Thyroid gland (tissue), 4 donors: ENCODE results near the gene KDSR. TPM values are rescaled to one million over a fixed set of nuclear protein-coding genes. Genes with fewer than 3 reads are reported as not detected.

Source experiments
- DNase-seq, 2 donors: peaks; one replicate each; pipeline ENCODE4 v3.0.0-alpha.2; 2019
- H3K27ac ChIP-seq, 3 donors: fragments of 200-600 bp; sonication (generic); 1 replicate in 2 of 3; 2 replicates in 1 of 3; pipeline ENCODE4 v1.5.1; 2016 to 2019; ENCODE audit warnings: mild to moderate bottlenecking in 1 of 3, moderate library complexity in 1 of 3
- H3K27me3 ChIP-seq: fragments of 200-600 bp; sonication (generic); one replicate; pipeline ENCODE4 v1.5.1; 2019
- H3K36me3 ChIP-seq, 2 donors: fragments of 200-600 bp; sonication (generic); one replicate each; pipeline ENCODE4 v1.5.1; 2016 to 2019
- H3K4me1 ChIP-seq, 2 donors: fragments of 200-600 bp; sonication (generic); one replicate each; pipeline ENCODE4 v1.5.1; 2017 to 2019
- H3K4me3 ChIP-seq, 3 donors: fragments of 200-600 bp; sonication (generic); replicated peaks in 1 of 3; 1 replicate in 2 of 3; 2 replicates in 1 of 3; pipeline ENCODE4 v1.5.1; 2016; ENCODE audit warnings: mild to moderate bottlenecking in 1 of 3
- H3K9me3 ChIP-seq: fragments of 200-600 bp; sonication (generic); one replicate; pipeline ENCODE4 v1.5.1; 2017
- CTCF ChIP-seq, 6 experiments: fragments of 200-600 bp in 3 of 6; fragments of 450-650 bp in 3 of 6; sonication (generic) in 3 of 6; IDR thresholded peaks; one replicate each; pipeline ENCODE4 v1.5.1; 2016 to 2019; ENCODE audit warnings: antibody characterized with exemption in 6 of 6, mild to moderate bottlenecking in 2 of 6, inconsistent platforms in 1 of 6, moderate library complexity in 1 of 6
- POLR2A ChIP-seq, 2 donors: fragments of 450-650 bp; IDR thresholded peaks; one replicate each; pipeline ENCODE4 v1.6.1; 2017; ENCODE audit warnings: antibody characterized with exemption in 2 of 2, mild to moderate bottlenecking in 2 of 2, moderate library complexity in 1 of 2
- WGBS, 2 donors: methylation state at CpG; one replicate each; pipeline ENCODE4 v1.1.5; 2017; 5-methylcytosine and 5-hydroxymethylcytosine counted together
- intact Hi-C: fragments of 100-400 bp; cut with DNase I; formaldehyde crosslinking; loops from one replicate; pipeline ENCODE4 v1.15.1; 2023
- total RNA-seq, 4 donors: library from RNA; depleted of rRNA; stranded (reverse); fragments of >200 nt; gene quantifications; one replicate each; pipeline ENCODE4 v1.2.3, GENCODE V29; 2016

The KDSR gene
- total RNA-seq, 4 donors from 2014 or later = 30.7 to 85.7 (median 46.8) TPM

GRCh38 chr18:63344918-63345317, 22.1 kb downstream of the KDSR start:
- intact Hi-C loops = no loop called here
- Histone ChIP-seq H3K36me3 (peaks cover 9 to 22% of the 10 kb centered on the region in 2 donors), H3K4me3 (no peak overlapping the region), H3K9me3 (no peaks in the 10 kb centered on the region), H3K4me1 (peaks cover 0 to 21% of the 10 kb centered on the region in 2 donors), H3K27me3 (no peaks in the 10 kb centered on the region), H3K27ac (peak overlapping the region in 2 of 3 donors; percentile 20 to 36)
- TF ChIP-seq POLR2A (IDR thresholded peaks at IDR 0.05) = no peak
- no peak for TF ChIP-seq CTCF (IDR thresholded peaks at IDR 0.05)
- peak; percentile 30 to 50 for DNase-seq
- WGBS, 2 donors = 30 to 37% methylated on average over 2 of the region's 2 CpGs

- TF ChIP-seq POLR2A (IDR thresholded peaks at IDR 0.05) (no peak), CTCF (IDR thresholded peaks at IDR 0.05) (no peak)
- DNase-seq = no peak
- H3K27ac ChIP-seq = peak overlapping the region in 1 of 3 donors; percentile 36
- H3K9me3 ChIP-seq = no peaks in the 10 kb centered on the region
- intact Hi-C loops = no loop called here
- H3K4me1 ChIP-seq = peaks cover 0 to 21% of the 10 kb centered on the region in 2 donors
- H3K27me3 ChIP-seq = no peaks in the 10 kb centered on the region
- H3K36me3 ChIP-seq = peaks cover 4 to 16% of the 10 kb centered on the region in 2 donors
- H3K4me3 ChIP-seq = no peak overlapping the region
- 89 to 92% methylated on average over 5 of the region's 5 CpGs for WGBS, 2 donors
Observed at GRCh38 chr18:63344263-63344662, 22.7 kb downstream of the KDSR start.

GRCh38 chr18:63342206-63342605, 24.8 kb downstream of the KDSR start:
- peaks cover 0 to 21% of the 10 kb centered on the region in 2 donors for H3K4me1 ChIP-seq
- peaks cover 0 to 7% of the 10 kb centered on the region in 2 donors for H3K36me3 ChIP-seq
- DNase-seq = peak in 1 of 2 donors; percentile 18
- no peak overlapping the region for H3K4me3 ChIP-seq
- H3K27me3 ChIP-seq = no peaks in the 10 kb centered on the region
- intact Hi-C loops = no loop called here
- WGBS, 2 donors = 49 to 60% methylated on average over 5 of the region's 5 CpGs
- H3K9me3 ChIP-seq = no peaks in the 10 kb centered on the region
- TF ChIP-seq CTCF (IDR thresholded peaks at IDR 0.05) (peak in 3 of 6 experiments; percentile 8 to 30 (median 22)), POLR2A (IDR thresholded peaks at IDR 0.05) (no peak)
- H3K27ac ChIP-seq = no peak overlapping the region

GRCh38 chr18:63339920-63340484, 27.0 kb downstream of the KDSR start:
- Histone ChIP-seq H3K4me3 (no peak overlapping the region), H3K27ac (no peak overlapping the region), H3K4me1 (peaks cover 0 to 6% of the 10 kb centered on the region in 2 donors), H3K36me3 (peaks cover 9 to 15% of the 10 kb centered on the region in 2 donors), H3K9me3 (no peaks in the 10 kb centered on the region), H3K27me3 (no peaks in the 10 kb centered on the region)
- peak; percentile 15 to 20 for DNase-seq
- no peak for TF ChIP-seq POLR2A (IDR thresholded peaks at IDR 0.05)
- peak in 3 of 6 experiments; percentile 34 to 41 (median 37) for TF ChIP-seq CTCF (IDR thresholded peaks at IDR 0.05)
- intact Hi-C loops = no loop called here
- WGBS, 2 donors = 24 to 33% methylated on average over 4 of the region's 4 CpGs

- Histone ChIP-seq H3K4me1 (no peaks in the 10 kb centered on the region), H3K27ac (no peak overlapping the region), H3K9me3 (no peaks in the 10 kb centered on the region), H3K4me3 (no peak overlapping the region), H3K27me3 (no peaks in the 10 kb centered on the region), H3K36me3 (peaks cover 32 to 34% of the 10 kb centered on the region in 2 donors)
- no peak for DNase-seq
- intact Hi-C loops = no loop called here
- TF ChIP-seq POLR2A (IDR thresholded peaks at IDR 0.05) = no peak
- TF ChIP-seq CTCF (IDR thresholded peaks at IDR 0.05) = no peak
- WGBS, 2 donors = 71 to 78% methylated on average over 8 of the region's 8 CpGs
Observed at GRCh38 chr18:63336366-63337099, 30.5 kb downstream of the KDSR start.
